Ishikawa (cell line): ENCODE data around the gene MTG2.

Experiments used
- CREB1 ChIP-seq: IDR thresholded peaks from 2 replicates; pipeline ENCODE4 v1.6.1; 2012; ENCODE audit warnings: low read depth
- TAF1 ChIP-seq: IDR thresholded peaks from 2 replicates; pipeline ENCODE4 v1.6.1; 2012; ENCODE audit warnings: low read depth, mild to moderate bottlenecking
- TEAD4 ChIP-seq: IDR thresholded peaks from 2 replicates; pipeline ENCODE4 v1.6.1; 2012
- YY1 ChIP-seq: IDR thresholded peaks from 2 replicates; pipeline ENCODE4 v1.6.1; 2012; ENCODE audit warnings: low read depth
- TF ChIP-seq, protein P1 (sequence below): IDR thresholded peaks from 2 replicates; pipeline ENCODE4 v1.6.1; 2012; ENCODE audit warnings: low read depth, mild to moderate bottlenecking

DNA sequence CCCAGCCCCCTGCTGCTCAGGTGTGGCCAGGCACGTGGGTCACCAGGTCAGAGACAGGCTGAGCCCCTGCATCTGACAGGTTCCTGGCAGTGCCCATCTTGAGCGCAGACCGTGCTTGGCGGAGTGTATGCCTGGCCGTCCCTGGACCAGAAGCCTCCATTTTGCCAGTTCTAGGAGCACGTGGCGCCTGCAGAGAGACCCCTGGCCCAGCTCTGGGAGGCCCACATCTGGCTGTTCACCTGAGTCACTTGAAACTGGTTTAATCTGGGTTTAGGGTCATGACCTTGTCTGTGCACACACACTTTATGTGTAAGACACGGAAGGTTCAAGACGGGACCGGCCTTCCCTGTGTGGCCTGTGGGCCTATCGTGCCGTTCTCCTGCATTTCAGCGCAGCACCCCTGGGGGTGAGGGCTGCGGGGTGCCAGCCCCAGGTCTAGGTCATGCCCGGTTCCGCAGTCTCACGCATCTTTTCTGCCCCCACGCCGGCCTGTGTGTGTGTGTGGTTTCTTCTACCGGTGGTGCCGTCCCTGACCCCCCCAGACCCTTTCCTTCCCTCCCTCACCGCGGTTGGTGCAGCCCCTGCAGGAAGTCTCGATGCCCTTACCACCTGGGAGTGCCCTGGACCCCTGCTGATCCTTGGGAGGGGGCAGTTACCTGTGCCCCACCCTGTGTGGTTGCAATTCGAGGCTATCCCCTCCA is 25.3 kb upstream of the MTG2 start:
- TF ChIP-seq TEAD4 (no peak), TAF1 (no peak), CREB1 (no peak), YY1 (no peak)
- TF ChIP-seq, protein P1, sequence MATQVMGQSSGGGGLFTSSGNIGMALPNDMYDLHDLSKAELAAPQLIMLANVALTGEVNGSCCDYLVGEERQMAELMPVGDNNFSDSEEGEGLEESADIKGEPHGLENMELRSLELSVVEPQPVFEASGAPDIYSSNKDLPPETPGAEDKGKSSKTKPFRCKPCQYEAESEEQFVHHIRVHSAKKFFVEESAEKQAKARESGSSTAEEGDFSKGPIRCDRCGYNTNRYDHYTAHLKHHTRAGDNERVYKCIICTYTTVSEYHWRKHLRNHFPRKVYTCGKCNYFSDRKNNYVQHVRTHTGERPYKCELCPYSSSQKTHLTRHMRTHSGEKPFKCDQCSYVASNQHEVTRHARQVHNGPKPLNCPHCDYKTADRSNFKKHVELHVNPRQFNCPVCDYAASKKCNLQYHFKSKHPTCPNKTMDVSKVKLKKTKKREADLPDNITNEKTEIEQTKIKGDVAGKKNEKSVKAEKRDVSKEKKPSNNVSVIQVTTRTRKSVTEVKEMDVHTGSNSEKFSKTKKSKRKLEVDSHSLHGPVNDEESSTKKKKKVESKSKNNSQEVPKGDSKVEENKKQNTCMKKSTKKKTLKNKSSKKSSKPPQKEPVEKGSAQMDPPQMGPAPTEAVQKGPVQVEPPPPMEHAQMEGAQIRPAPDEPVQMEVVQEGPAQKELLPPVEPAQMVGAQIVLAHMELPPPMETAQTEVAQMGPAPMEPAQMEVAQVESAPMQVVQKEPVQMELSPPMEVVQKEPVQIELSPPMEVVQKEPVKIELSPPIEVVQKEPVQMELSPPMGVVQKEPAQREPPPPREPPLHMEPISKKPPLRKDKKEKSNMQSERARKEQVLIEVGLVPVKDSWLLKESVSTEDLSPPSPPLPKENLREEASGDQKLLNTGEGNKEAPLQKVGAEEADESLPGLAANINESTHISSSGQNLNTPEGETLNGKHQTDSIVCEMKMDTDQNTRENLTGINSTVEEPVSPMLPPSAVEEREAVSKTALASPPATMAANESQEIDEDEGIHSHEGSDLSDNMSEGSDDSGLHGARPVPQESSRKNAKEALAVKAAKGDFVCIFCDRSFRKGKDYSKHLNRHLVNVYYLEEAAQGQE: no peak
